ENCODE measurements around the gene LAMC2. TPM values are rescaled to one million over a fixed set of nuclear protein-coding genes. Genes with fewer than 3 reads are reported as not detected.

LAMC2 gene
- total RNA-seq, 1 experiment from 2014 or later: 642 TPM

GRCh38 chr1:183291802-183292514, 105.9 kb downstream of the LAMC2 start:
- intact Hi-C loops (cut with micrococcal nuclease; ENCODE audit: unreplicated experiment): no loop called here
- no peaks in the 10 kb centered on the region for H3K4me1 Mint-ChIP-seq (ENCODE audit: low read depth, unreplicated experiment)
- H3K9me3 Mint-ChIP-seq (ENCODE audit: low read depth, unreplicated experiment): no peaks in the 10 kb centered on the region
- no peaks in the 10 kb centered on the region for H3K36me3 Mint-ChIP-seq (ENCODE audit: insufficient read depth, unreplicated experiment)
- DNase-seq: no peak
- TF ChIP-seq CTCF (IDR thresholded peaks at IDR 0.05; ENCODE audit: unreplicated experiment): no peak
- H3K27me3 Mint-ChIP-seq (ENCODE audit: unreplicated experiment): peaks cover 28% of the 10 kb centered on the region
- H3K4me3 Mint-ChIP-seq (ENCODE audit: low read depth, unreplicated experiment): no peak overlapping the region
- BruUV-seq (replicated peaks): no TSS peak
- CTCF ChIA-PET: interaction anchor here (0.7 kb wide), 1 partner anchor 31 kb away, joined by 3 read pairs; no protein-coding TSS in a partner anchor
- H3K27ac Mint-ChIP-seq (ENCODE audit: unreplicated experiment): no peak overlapping the region

GRCh38 chr1:183293241-183293640, 107.2 kb downstream of the LAMC2 start:
- DNase-seq: no peak
- no peaks in the 10 kb centered on the region for H3K4me1 Mint-ChIP-seq (ENCODE audit: low read depth, unreplicated experiment)
- H3K27me3 Mint-ChIP-seq (ENCODE audit: unreplicated experiment): peaks cover 25% of the 10 kb centered on the region
- BruUV-seq (replicated peaks): no TSS peak
- H3K36me3 Mint-ChIP-seq (ENCODE audit: insufficient read depth, unreplicated experiment): no peaks in the 10 kb centered on the region
- intact Hi-C loops (cut with micrococcal nuclease; ENCODE audit: unreplicated experiment): no loop called here
- H3K4me3 Mint-ChIP-seq (ENCODE audit: low read depth, unreplicated experiment): no peak overlapping the region
- CTCF ChIA-PET: no interaction called here
- no peak overlapping the region for H3K27ac Mint-ChIP-seq (ENCODE audit: unreplicated experiment)
- TF ChIP-seq CTCF (IDR thresholded peaks at IDR 0.05; ENCODE audit: unreplicated experiment): no peak
- H3K9me3 Mint-ChIP-seq (ENCODE audit: low read depth, unreplicated experiment): no peaks in the 10 kb centered on the region

- no peaks in the 10 kb centered on the region for H3K36me3 Mint-ChIP-seq (ENCODE audit: insufficient read depth, unreplicated experiment)
- H3K9me3 Mint-ChIP-seq (ENCODE audit: low read depth, unreplicated experiment): no peaks in the 10 kb centered on the region
- no TSS peak for BruUV-seq (replicated peaks)
- H3K27ac Mint-ChIP-seq (ENCODE audit: unreplicated experiment): no peak overlapping the region
- no peak overlapping the region for H3K4me3 Mint-ChIP-seq (ENCODE audit: low read depth, unreplicated experiment)
- no peaks in the 10 kb centered on the region for H3K4me1 Mint-ChIP-seq (ENCODE audit: low read depth, unreplicated experiment)
- H3K27me3 Mint-ChIP-seq (ENCODE audit: unreplicated experiment): peaks cover 19% of the 10 kb centered on the region
- CTCF ChIA-PET: no interaction called here
- intact Hi-C loops (cut with micrococcal nuclease; ENCODE audit: unreplicated experiment): no loop called here
- TF ChIP-seq CTCF (IDR thresholded peaks at IDR 0.05; ENCODE audit: unreplicated experiment): no peak
- DNase-seq: no peak
Observed at GRCh38 chr1:183293876-183294275, 107.8 kb downstream of the LAMC2 start.

Other genes starting within 250 kb of the LAMC2 start
- gene SHCBP1L, start 233.1 kb upstream of the LAMC2 start, total RNA-seq (2022): not detected in 2 replicates
- 368 and 579 TPM in 2 replicates for gene LAMC1, start 162.8 kb upstream of the LAMC2 start, total RNA-seq (2022)
- gene NMNAT2, start 232.1 kb downstream of the LAMC2 start, total RNA-seq (2022): 0.26 and 0.78 TPM in 2 replicates